ENCODE results near the gene THY1.
"Not testable (repeated sequence)": the region's sequence is repeated elsewhere in the genome, so short reads cannot be mapped to it uniquely, and the experiment has no call there.

The THY1 gene

DNA sequence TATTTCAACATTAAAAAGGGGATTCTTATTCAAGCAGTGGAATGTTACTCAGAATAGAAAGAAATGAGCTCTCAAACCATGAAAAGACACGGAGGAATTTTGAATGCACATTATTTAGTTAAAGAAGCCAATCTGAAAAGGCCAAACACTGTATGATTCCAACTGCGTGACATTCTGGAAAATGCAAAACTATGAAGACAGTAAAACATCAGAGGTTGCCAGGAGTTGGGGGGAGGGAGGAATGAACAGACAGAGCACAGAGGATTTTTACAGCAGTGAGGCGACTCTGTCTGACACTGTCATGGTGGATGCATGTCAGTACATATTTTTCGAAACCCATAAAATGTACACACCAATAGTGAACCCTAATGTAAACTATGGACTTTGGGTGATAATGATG, 22.9 kb upstream of the THY1 start:
- no peak overlapping the region for H3K4me3 ChIP-seq (replicated peaks; ENCODE audit: low read depth, low read length)
- TF ChIP-seq CTCF (IDR thresholded peaks at IDR 0.05; ENCODE audit: low read length, missing control alignments) = no peak

DNA sequence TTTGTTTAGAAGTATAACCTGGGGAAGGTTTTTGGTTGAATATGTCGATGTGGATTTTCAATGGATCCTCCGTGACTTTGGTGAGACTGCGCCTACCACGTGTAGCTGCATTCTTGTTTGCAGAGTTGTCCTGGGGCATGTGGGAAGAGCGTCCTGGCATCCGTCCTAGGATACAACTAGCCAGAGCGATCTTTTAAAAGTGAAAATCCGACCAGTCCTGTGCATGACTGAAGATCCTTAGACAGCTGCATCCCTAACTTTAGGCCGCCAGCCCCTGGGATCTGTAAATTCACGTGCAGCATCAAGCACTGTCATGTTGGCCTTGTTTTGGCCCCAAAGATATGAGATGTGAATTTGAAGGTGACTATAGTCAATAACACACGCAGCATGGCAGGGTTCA, 22.4 kb upstream of the THY1 start:
- H3K4me3 ChIP-seq (replicated peaks; ENCODE audit: low read depth, low read length) = no peak overlapping the region
- DNase-seq (ENCODE audit: low read depth) = no peak
- TF ChIP-seq CTCF (IDR thresholded peaks at IDR 0.05; ENCODE audit: low read length, missing control alignments) = no peak

More for the DNA sequence above, 22.9 kb upstream of the THY1 start:
- no peak for DNase-seq (ENCODE audit: low read depth)

GRCh38 chr11:119441898-119442243, 18.9 kb upstream of the THY1 start:
- TF ChIP-seq CTCF (IDR thresholded peaks at IDR 0.05; ENCODE audit: low read length, missing control alignments) = no peak
- no peak for DNase-seq (ENCODE audit: low read depth)
- no peak overlapping the region for H3K4me3 ChIP-seq (replicated peaks; ENCODE audit: low read depth, low read length)

DNA sequence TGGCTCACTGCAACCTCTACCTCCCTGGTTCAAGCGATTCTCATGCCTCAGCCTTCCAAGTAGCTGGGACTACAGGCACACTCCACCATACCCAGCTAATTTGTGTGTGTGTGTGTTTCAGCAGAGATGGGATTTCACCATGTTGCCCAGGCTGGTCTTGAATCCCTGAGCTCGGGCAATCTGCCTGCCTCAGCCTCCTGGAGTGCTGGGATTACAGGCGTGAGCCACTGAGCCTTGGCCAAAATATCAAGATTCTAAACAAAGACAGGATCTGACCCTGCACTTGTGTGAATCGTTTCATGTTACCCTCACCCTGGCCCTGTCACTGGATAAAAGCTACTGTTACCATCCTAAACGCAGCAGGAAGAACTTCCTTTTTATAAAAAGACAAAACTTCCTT, 15.6 kb upstream of the THY1 start:
- no peak for DNase-seq (ENCODE audit: low read depth)
- TF ChIP-seq CTCF (IDR thresholded peaks at IDR 0.05; ENCODE audit: low read length, missing control alignments) = no peak
- H3K4me3 ChIP-seq (replicated peaks; ENCODE audit: low read depth, low read length) = no peak overlapping the region

DNA sequence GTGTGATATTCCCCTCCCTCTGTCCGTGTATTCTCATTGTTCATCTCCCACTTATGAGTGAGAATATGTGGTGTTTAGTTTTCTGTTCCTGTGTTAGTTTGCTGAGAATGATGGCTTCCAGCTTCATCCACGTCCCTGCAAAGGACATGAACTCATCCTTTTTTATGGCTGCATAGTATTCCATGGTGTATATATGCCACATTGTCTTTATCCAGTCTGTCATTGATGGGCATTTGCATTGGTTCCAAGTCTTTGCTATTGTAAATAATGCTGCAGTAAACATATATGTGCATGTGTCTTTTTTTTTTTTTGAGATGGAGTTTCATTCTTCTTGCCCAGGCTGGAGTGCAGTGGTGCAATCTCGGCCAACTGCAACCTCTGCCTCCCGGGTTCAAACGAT, 14.5 kb upstream of the THY1 start:
- not testable (repeated sequence) for DNase-seq (ENCODE audit: low read depth); H3K4me3 ChIP-seq (replicated peaks; ENCODE audit: low read depth, low read length)

GRCh38 chr11:119436711-119437110, 13.7 kb upstream of the THY1 start:
- no peak for DNase-seq (ENCODE audit: low read depth)
- no peak overlapping the region for H3K4me3 ChIP-seq (replicated peaks; ENCODE audit: low read depth, low read length)
- TF ChIP-seq CTCF (IDR thresholded peaks at IDR 0.05; ENCODE audit: low read length, missing control alignments) = no peak

- no peak for TF ChIP-seq CTCF (IDR thresholded peaks at IDR 0.05; ENCODE audit: low read length, missing control alignments)
- H3K4me3 ChIP-seq (replicated peaks; ENCODE audit: low read depth, low read length) = no peak overlapping the region
- DNase-seq (ENCODE audit: low read depth) = no peak
Measured at GRCh38 chr11:119436093-119436492, 13.1 kb upstream of the THY1 start.

All from fibroblast of pulmonary artery (primary cell).